ENCODE data around the gene CD7.

CD7 gene

GRCh38 chr17:82334622-82335394, 17.4 kb upstream of the CD7 start:
- Histone ChIP-seq H3K9me3 (ENCODE audit: insufficient read depth, low read length) (no peaks in the 10 kb centered on the region), H4K20me1 (ENCODE audit: insufficient read depth, low read length) (no peaks in the 10 kb centered on the region), H3K79me2 (ENCODE audit: low read length) (no peaks in the 10 kb centered on the region), H3K4me1 (ENCODE audit: low read length) (peaks cover 40% of the 10 kb centered on the region), H3K9ac (ENCODE audit: low read length) (no peak overlapping the region), H3K4me2 (ENCODE audit: low read length) (peak overlapping the region; percentile 77), H3K4me3 (ENCODE audit: low read length) (peak overlapping the region; percentile 65), H3K36me3 (replicated peaks; ENCODE audit: low read depth, low read length) (no peaks in the 10 kb centered on the region), H3K27me3 (ENCODE audit: low read depth, low read length) (peaks cover 25% of the 10 kb centered on the region), H2AFZ (ENCODE audit: low read depth, low read length) (no peak overlapping the region), H3K27ac (ENCODE audit: low read length) (no peak overlapping the region)
- TF ChIP-seq EZH2phosphoT487 (IDR thresholded peaks at IDR 0.05; ENCODE audit: low read depth) (no peak), CTCF (IDR thresholded peaks at IDR 0.05; ENCODE audit: low read depth, low read length) (no peak)

GRCh38 chr17:82334204-82334621, 16.8 kb upstream of the CD7 start:
- Histone ChIP-seq H4K20me1 (ENCODE audit: insufficient read depth, low read length) (no peaks in the 10 kb centered on the region), H3K27me3 (ENCODE audit: low read depth, low read length) (peaks cover 30% of the 10 kb centered on the region), H3K4me3 (ENCODE audit: low read length) (no peak overlapping the region)

GRCh38 chr17:82333279-82334171, 16.1 kb upstream of the CD7 start, which contains the start of gene SECTM1:
Gene SECTM1 (minus strand): TSS chr17:82333766. CDS start chr17:82327240, 6,526 bp downstream.
- Histone ChIP-seq H2AFZ (ENCODE audit: low read depth, low read length) (no peak within 1 kb of the TSS), H3K27ac (ENCODE audit: low read length) (no peak within 1 kb of the TSS), H3K79me2 (ENCODE audit: low read length) (no peaks in the 10 kb centered on the region), H3K9me3 (ENCODE audit: insufficient read depth, low read length) (no peaks in the 10 kb centered on the region), H3K27me3 (ENCODE audit: low read depth, low read length) (peaks cover 27% of the 10 kb centered on the region), H3K4me2 (ENCODE audit: low read length) (peak within 1 kb of the TSS; percentile 77), H3K4me3 (ENCODE audit: low read length) (peak within 1 kb of the TSS; percentile 65), H3K4me1 (ENCODE audit: low read length) (peaks cover 41% of the 10 kb centered on the region), H3K36me3 (replicated peaks; ENCODE audit: low read depth, low read length) (no peaks in the 10 kb centered on the region), H4K20me1 (ENCODE audit: insufficient read depth, low read length) (no peaks in the 10 kb centered on the region), H3K9ac (ENCODE audit: low read length) (no peak within 1 kb of the TSS)
- TF ChIP-seq EZH2phosphoT487 (IDR thresholded peaks at IDR 0.05; ENCODE audit: low read depth): no peak
- TF ChIP-seq CTCF (IDR thresholded peaks at IDR 0.05; ENCODE audit: low read depth, low read length): no peak

More at GRCh38 chr17:82334204-82334621, 16.8 kb upstream of the CD7 start:
- Histone ChIP-seq H3K4me1 (ENCODE audit: low read length) (peaks cover 41% of the 10 kb centered on the region), H3K36me3 (replicated peaks; ENCODE audit: low read depth, low read length) (no peaks in the 10 kb centered on the region), H3K27ac (ENCODE audit: low read length) (no peak overlapping the region), H3K9ac (ENCODE audit: low read length) (no peak overlapping the region), H3K4me2 (ENCODE audit: low read length) (peak overlapping the region; percentile 77), H3K79me2 (ENCODE audit: low read length) (no peaks in the 10 kb centered on the region), H2AFZ (ENCODE audit: low read depth, low read length) (no peak overlapping the region), H3K9me3 (ENCODE audit: insufficient read depth, low read length) (no peaks in the 10 kb centered on the region)
- TF ChIP-seq CTCF (IDR thresholded peaks at IDR 0.05; ENCODE audit: low read depth, low read length): no peak
- TF ChIP-seq EZH2phosphoT487 (IDR thresholded peaks at IDR 0.05; ENCODE audit: low read depth): no peak
